Fibroblast of lung (primary cell): ENCODE data around the gene WASL.

Source experiments
- EZH2 ChIP-seq: IDR thresholded peaks from 2 replicates; pipeline ENCODE4 v1.5.1; 2012; ENCODE audit warnings: low read length, control low read depth, mild to moderate bottlenecking; ENCODE audit errors: missing control alignments
- TF ChIP-seq, protein P1 (sequence below), 2 donors: IDR thresholded peaks in 1 of 2; conservative IDR thresholded peaks in 1 of 2; 1 replicate in 1 of 2; 2 replicates in 1 of 2; pipeline ENCODE4 v1.5.1; 2011 to 2012; ENCODE audit warnings: low read length in 2 of 2, control low read depth in 1 of 2, inconsistent platforms in 1 of 2, low read depth in 1 of 2, mild to moderate bottlenecking in 1 of 2

GRCh38 chr7:123716877-123717276 lies 31.9 kb downstream of the WASL start:
- no peak for TF ChIP-seq EZH2
- TF ChIP-seq, protein P1, sequence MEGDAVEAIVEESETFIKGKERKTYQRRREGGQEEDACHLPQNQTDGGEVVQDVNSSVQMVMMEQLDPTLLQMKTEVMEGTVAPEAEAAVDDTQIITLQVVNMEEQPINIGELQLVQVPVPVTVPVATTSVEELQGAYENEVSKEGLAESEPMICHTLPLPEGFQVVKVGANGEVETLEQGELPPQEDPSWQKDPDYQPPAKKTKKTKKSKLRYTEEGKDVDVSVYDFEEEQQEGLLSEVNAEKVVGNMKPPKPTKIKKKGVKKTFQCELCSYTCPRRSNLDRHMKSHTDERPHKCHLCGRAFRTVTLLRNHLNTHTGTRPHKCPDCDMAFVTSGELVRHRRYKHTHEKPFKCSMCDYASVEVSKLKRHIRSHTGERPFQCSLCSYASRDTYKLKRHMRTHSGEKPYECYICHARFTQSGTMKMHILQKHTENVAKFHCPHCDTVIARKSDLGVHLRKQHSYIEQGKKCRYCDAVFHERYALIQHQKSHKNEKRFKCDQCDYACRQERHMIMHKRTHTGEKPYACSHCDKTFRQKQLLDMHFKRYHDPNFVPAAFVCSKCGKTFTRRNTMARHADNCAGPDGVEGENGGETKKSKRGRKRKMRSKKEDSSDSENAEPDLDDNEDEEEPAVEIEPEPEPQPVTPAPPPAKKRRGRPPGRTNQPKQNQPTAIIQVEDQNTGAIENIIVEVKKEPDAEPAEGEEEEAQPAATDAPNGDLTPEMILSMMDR (conservative IDR thresholded peaks at IDR 0.05 in 1 of 2, IDR thresholded peaks at IDR 0.05 in 1 of 2; ENCODE audit: low read depth in 1 of 2, low read length in 2 of 2) = no peak
